Medulla oblongata (tissue), 1 donor: Measurements from ENCODE around the gene KYAT1.
"Not testable (repeated sequence)": the region's sequence is repeated elsewhere in the genome, so short reads cannot be mapped to it uniquely, and the experiment has no call there.

Source experiments
- DNase-seq: peaks from one replicate; pipeline ENCODE4 v3.0.0-alpha.2; 2015; ENCODE audit errors: extremely low spot score

The KYAT1 gene

GRCh38 chr9:128885376-128885775 lies 3.6 kb upstream of the KYAT1 start:
- no peak for DNase-seq

GRCh38 chr9:128884164-128884563 lies 2.4 kb upstream of the KYAT1 start:
- no peak for DNase-seq

- no peak for DNase-seq
Measured at GRCh38 chr9:128882677-128883603, 1.2 kb upstream of the KYAT1 start.

- no peak for DNase-seq
Measured at GRCh38 chr9:128877852-128878251, 3.9 kb downstream of the KYAT1 start.

GRCh38 chr9:128870941-128871265 lies 10.8 kb downstream of the KYAT1 start:
- DNase-seq, result not testable (repeated sequence)

- no peak for DNase-seq
Measured at GRCh38 chr9:128870128-128870940, 11.4 kb downstream of the KYAT1 start.

- DNase-seq, result peak; percentile 57
Measured at GRCh38 chr9:128863647-128864046, 18.1 kb downstream of the KYAT1 start.

GRCh38 chr9:128862401-128862851 lies 19.3 kb downstream of the KYAT1 start:
- DNase-seq, result no peak

GRCh38 chr9:128861501-128861900 lies 20.2 kb downstream of the KYAT1 start:
- DNase-seq, result no peak

GRCh38 chr9:128860937-128861336 lies 20.8 kb downstream of the KYAT1 start:
- peak; percentile 46 for DNase-seq

- not testable (repeated sequence) for DNase-seq
Measured at GRCh38 chr9:128858476-128858875, 23.3 kb downstream of the KYAT1 start.

GRCh38 chr9:128854454-128854853 lies 27.3 kb downstream of the KYAT1 start:
- not testable (repeated sequence) for DNase-seq

GRCh38 chr9:128852646-128853045 lies 29.1 kb downstream of the KYAT1 start:
- DNase-seq, result not testable (repeated sequence)

GRCh38 chr9:128851779-128852600 lies 29.8 kb downstream of the KYAT1 start:
- peak; percentile 69 for DNase-seq

- not testable (repeated sequence) for DNase-seq
Measured at GRCh38 chr9:128851024-128851423, 30.7 kb downstream of the KYAT1 start.

GRCh38 chr9:128847803-128848202 lies 33.9 kb downstream of the KYAT1 start:
- no peak for DNase-seq

GRCh38 chr9:128846680-128847030 lies 35.1 kb downstream of the KYAT1 start:
- DNase-seq, result no peak

GRCh38 chr9:128845186-128845931 lies 36.4 kb downstream of the KYAT1 start:
- DNase-seq, result no peak

- DNase-seq, result not testable (repeated sequence)
Measured at GRCh38 chr9:128843171-128843570, 38.6 kb downstream of the KYAT1 start.

- DNase-seq, result no peak
Measured at GRCh38 chr9:128841694-128842492, 39.9 kb downstream of the KYAT1 start.
